Measurements from ENCODE around the gene DNASE1L3.

GRCh38 chr3:58202917-58203360 is 7.8 kb downstream of the DNASE1L3 start:
- TF ChIP-seq CTCF (IDR thresholded peaks at IDR 0.05; ENCODE audit: low read depth, low read length, poor library complexity, severe bottlenecking) = no peak
- TF ChIP-seq EZH2phosphoT487 (IDR thresholded peaks at IDR 0.05; ENCODE audit: borderline replicate concordance, low read length) = no peak
